K562 (cell line): ENCODE measurements around the gene VAMP8. TPM values are rescaled to one million over a fixed set of nuclear protein-coding genes. Genes with fewer than 3 reads are reported as not detected.

Experiments used
- ATAC-seq: fragments of 200-7000 bp; cut with Tn5 transposase; 3 replicates; pipeline ENCODE4 v1.9.1; 2020; ENCODE audit warnings: moderate library complexity
- BruUV-seq: library from RNA; stranded (reverse); fragments of 400-500 nt; replicated peaks from 2 replicates; lab custom pipeline; 2021; lab: Mats Ljungman, UMichigan
- CTCF ChIA-PET: fragments of 300-600 bp; formaldehyde crosslinking; extraction: SDS; loops from one replicate; lab custom pipeline; 2021; ENCODE audit warnings: low intra/inter-chr PET ratio; lab: Yijun Ruan, JAX
- POLR2A ChIA-PET: fragments of 300-600, 350-650 bp; sonication (Branson Sonifier 250); formaldehyde crosslinking; extraction: SDS; loops from one replicate; lab custom pipeline; 2021; ENCODE audit warnings: antibody characterized with exemption, inconsistent platforms; lab: Yijun Ruan, JAX
- DNase-seq, 4 experiments: peaks; one replicate each; pipeline versions ENCODE4 v3.0.0 to v3.0.0-alpha.2; 2011 to 2018; ENCODE audit warnings: low spot score in 3 of 4, mixed read lengths in 3 of 4; ENCODE audit errors: extremely low read depth in 1 of 4
- FAIRE-seq: peaks from 2 replicates; lab custom pipeline; 2011; peaks lifted over from hg19 to GRCh38; lab: Jason Lieb, UNC
- H2AFZ ChIP-seq: 2 replicates; pipeline ENCODE4 v1.6.0; 2011; ENCODE audit warnings: low read depth, low read length, control low read depth, inconsistent platforms
- H3K27ac ChIP-seq: fragments of 200-600 bp; 3 replicates; pipeline ENCODE4 v1.8.0; 2011; ENCODE audit warnings: low read depth, mild to moderate bottlenecking, control low read depth, inconsistent platforms, low read length, moderate library complexity, mixed read lengths; ENCODE audit errors: extremely low read depth
- H3K27me3 ChIP-seq, 2 experiments: fragments of 300-600 bp in 1 of 2; 2 replicates in 1 of 2; 3 replicates in 1 of 2; pipeline versions ENCODE4 v1.6.0 to v1.8.0; 2011; ENCODE audit warnings: inconsistent platforms in 2 of 2, low read length in 2 of 2, mild to moderate bottlenecking in 1 of 2, mixed read lengths in 1 of 2, moderate library complexity in 1 of 2; ENCODE audit not compliant: control insufficient read depth in 2 of 2, insufficient read depth in 2 of 2
- H3K36me3 ChIP-seq: fragments of 300-600 bp; 3 replicates; pipeline ENCODE4 v1.8.0; 2011; ENCODE audit warnings: mild to moderate bottlenecking, low read length, inconsistent platforms; ENCODE audit not compliant: control insufficient read depth, insufficient read depth
- H3K4me1 ChIP-seq, 2 experiments: fragments of 200-600 bp in 1 of 2; replicated peaks in 1 of 2; 2 replicates in 1 of 2; 3 replicates in 1 of 2; pipeline versions ENCODE4 v1.5.1 to v1.8.0; 2011; ENCODE audit warnings: inconsistent platforms in 2 of 2, low read length in 2 of 2, mild to moderate bottlenecking in 1 of 2, mixed read lengths in 1 of 2, moderate library complexity in 1 of 2; ENCODE audit not compliant: control insufficient read depth in 2 of 2, insufficient read depth in 2 of 2
- H3K4me2 ChIP-seq: 2 replicates; pipeline ENCODE4 v1.6.1; 2011; ENCODE audit warnings: low read length, control low read depth, inconsistent platforms, mixed read lengths; ENCODE audit not compliant: insufficient read depth
- H3K4me3 ChIP-seq: fragments of 200-600 bp; sonication (generic), shearing (Covaris generic); 2 replicates; pipeline ENCODE4 v1.5.1; 2016; ENCODE audit warnings: control low read depth, inconsistent platforms
- H3K79me2 ChIP-seq: fragments of 200-600 bp; 3 replicates; pipeline ENCODE4 v1.8.0; 2011; ENCODE audit warnings: low read length, inconsistent platforms; ENCODE audit not compliant: control insufficient read depth, insufficient read depth
- H3K9ac ChIP-seq, 2 experiments: 2 replicates each; pipeline versions ENCODE4 v1.6.0 to v1.6.1; 2011; ENCODE audit warnings: low read depth in 2 of 2, low read length in 2 of 2, control low read depth in 1 of 2, inconsistent platforms in 1 of 2, mild to moderate bottlenecking in 1 of 2, mixed read lengths in 1 of 2; ENCODE audit not compliant: insufficient read depth in 1 of 2
- H3K9me1 ChIP-seq: one replicate; pipeline ENCODE4 v1.6.0; 2011; ENCODE audit warnings: inconsistent platforms, mild to moderate bottlenecking, low read length, moderate library complexity; ENCODE audit not compliant: control insufficient read depth, insufficient read depth
- H3K9me3 ChIP-seq: replicated peaks from 2 replicates; pipeline ENCODE4 v1.5.1; 2011; ENCODE audit warnings: low read depth, low read length, inconsistent platforms; ENCODE audit not compliant: control insufficient read depth, insufficient read depth
- H4K20me1 ChIP-seq: replicated peaks from 2 replicates; pipeline ENCODE4 v1.6.1; 2011; ENCODE audit warnings: low read length, inconsistent platforms, mixed read lengths; ENCODE audit not compliant: control insufficient read depth, insufficient read depth
- BCLAF1 ChIP-seq, 2 experiments: fragments of 450-650 bp in 1 of 2; IDR thresholded peaks; 2 replicates each; pipeline ENCODE4 v1.6.1; 2011 to 2017; ENCODE audit warnings: low read depth in 2 of 2, antibody characterized with exemption in 1 of 2, borderline replicate concordance in 1 of 2, low read length in 1 of 2, mild to moderate bottlenecking in 1 of 2, mixed read lengths in 1 of 2; ENCODE audit not compliant: control insufficient read depth in 1 of 2
- CHD1 ChIP-seq: fragments of 200-600 bp; sonication (generic); IDR thresholded peaks from one replicate; pipeline ENCODE4 v1.6.1; 2012; ENCODE audit warnings: mild to moderate bottlenecking, moderate library complexity, low read length, inconsistent platforms
- CHD2 ChIP-seq: IDR thresholded peaks from 2 replicates; pipeline ENCODE4 v1.6.1; 2011; ENCODE audit warnings: low read depth, low read length
- DDX20 ChIP-seq: fragments of 450-650 bp; IDR thresholded peaks from 2 replicates; pipeline ENCODE4 v1.6.1; 2016; ENCODE audit warnings: missing genetic modification characterization, low read depth, mild to moderate bottlenecking, missing compliant biosample characterization, moderate library complexity
- DPF2 ChIP-seq: fragments of 450-650 bp; IDR thresholded peaks from 2 replicates; pipeline ENCODE4 v1.6.1; 2016
- ETS2 ChIP-seq: IDR thresholded peaks from 2 replicates; pipeline ENCODE4 v1.6.1; 2016; ENCODE audit warnings: borderline replicate concordance, missing genetic modification characterization, mild to moderate bottlenecking, moderate library complexity, missing compliant biosample characterization; ENCODE audit not compliant: poor library complexity, severe bottlenecking
- MCM7 ChIP-seq, 2 experiments: fragments of 450-650 bp; IDR thresholded peaks; 2 replicates each; pipeline ENCODE4 v1.6.1; 2016 to 2018
- PYGO2 ChIP-seq: fragments of 450-650 bp; IDR thresholded peaks from 2 replicates; pipeline ENCODE4 v1.6.1; 2016; ENCODE audit warnings: mild to moderate bottlenecking, missing genetic modification characterization, moderate library complexity, missing compliant biosample characterization
- TAF9B ChIP-seq: fragments of 450-650 bp; IDR thresholded peaks from 2 replicates; pipeline ENCODE4 v1.6.1; 2018; ENCODE audit warnings: mild to moderate bottlenecking; ENCODE audit not compliant: partially characterized antibody
- ZNF12 ChIP-seq: sonication (generic); formaldehyde crosslinking; IDR thresholded peaks from 2 replicates; pipeline ENCODE4 v1.4.0; 2020; ENCODE audit warnings: mild to moderate bottlenecking, missing genetic modification reagents
- ZNF780A ChIP-seq: fragments of 250-450 bp; sonication (Bioruptor Pico); IDR thresholded peaks from 2 replicates; pipeline ENCODE4 v1.5.0; 2021; ENCODE audit warnings: mild to moderate bottlenecking
- WGBS: fragments of 100-300 bp; shearing (Covaris generic); methylation state at CpG from one replicate; pipeline ENCODE4 v1.1.6; 2016; ENCODE audit warnings: low coverage, mixed read lengths; ENCODE audit not compliant: insufficient coverage; ENCODE audit errors: missing lambda C conversion rate; 5-methylcytosine and 5-hydroxymethylcytosine counted together
- in situ Hi-C: fragments of 300-500 bp; cut with MboI; formaldehyde crosslinking; loops from 4 replicates; pipeline ENCODE4 v1.15.0; 2018; ENCODE audit warnings: inconsistent platforms, mixed read lengths
- intact Hi-C: fragments of 100-400 bp; cut with micrococcal nuclease; formaldehyde crosslinking; loops from 2 replicates; pipeline ENCODE4 v1.14.2; 2022
- polyA plus RNA-seq, 8 experiments: library from polyadenylated mRNA; depleted of rRNA in 4 of 8; stranded (reverse) in 5 of 8; unstranded in 3 of 8; fragments of >200 nt; fragmentation: Nextera tagmentation in 2 of 8; fragmentation: Illumina TruSeq in 1 of 8; extraction: Ambion mirVana in 2 of 8; extraction: Trizol in 1 of 8; gene quantifications; 2 replicates each; pipeline versions ENCODE4 v1.2.1 to v1.2.3, GENCODE V29; 2011 to 2014; ENCODE audit warnings: inconsistent platforms in 1 of 8, missing spikeins in 1 of 8
- total RNA-seq, 7 experiments: library from RNA; depleted of rRNA in 6 of 7; stranded (reverse); fragments of >200 nt in 6 of 7; fragmentation: Illumina TruSeq in 2 of 7; extraction: Trizol in 2 of 7; gene quantifications; 2 replicates each; pipeline versions ENCODE4 v1.2.1 to v1.2.3, GENCODE V29; 2011 to 2021; ENCODE audit warnings: low replicate concordance in 1 of 7
- TF ChIP-seq, protein P1 (sequence below): fragments of 250-450 bp; sonication (Bioruptor Pico); IDR thresholded peaks from 2 replicates; pipeline ENCODE4 v1.5.1; 2021; ENCODE audit warnings: mild to moderate bottlenecking
- TF ChIP-seq, protein P2 (sequence below): sonication (generic); formaldehyde crosslinking; IDR thresholded peaks from 2 replicates; pipeline ENCODE4 v1.8.1; 2023; ENCODE audit warnings: missing genetic modification reagents, mild to moderate bottlenecking, borderline replicate concordance

Gene VAMP8
- total and polyA plus RNA-seq, 9 of the 15 experiments (the other 6 are each of a cell fraction or from before 2014, with no cell fraction given) = 107 to 571 (median 248) TPM

GRCh38 chr2:85550486-85550885 lies 26.9 kb upstream of the VAMP8 start:
- Histone ChIP-seq H3K9me3 (no peaks in the 10 kb centered on the region), H3K27ac (no peak overlapping the region), H2AFZ (no peak overlapping the region), H3K4me1 (no peaks in the 10 kb centered on the region; a peak in 1 of 5 replicates), H3K4me3 (no peak overlapping the region), H3K9ac (no peak overlapping the region), H4K20me1 (peaks cover 6% of the 10 kb centered on the region), H3K79me2 (no peaks in the 10 kb centered on the region), H3K27me3 (no peaks in the 10 kb centered on the region), H3K4me2 (no peak overlapping the region), H3K36me3 (peaks cover 69% of the 10 kb centered on the region), H3K9me1 (no peaks in the 10 kb centered on the region)
- FAIRE-seq (no peak), DNase-seq (no peak), ATAC-seq (no peak)
- POLR2A ChIA-PET = interaction anchor here (0.8 to 24.3 kb wide), 10 partner anchors 5 to 196 kb away, joined by 3 to 1576 read pairs (median 7); partner anchors contain the start of genes C2orf68, CAPG, ELMOD3 and GGCX
- WGBS = 96% methylated on average over 10 of the region's 10 CpGs
- intact Hi-C loops (loop anchor here (5.0 kb wide), 1 partner anchor 223 kb away; the partner anchor contains the start of gene TGOLN2), in situ Hi-C loops (no loop called here)
- no TSS peak for BruUV-seq
- CTCF ChIA-PET = interaction anchor here (2.7 to 4.5 kb wide), 2 partner anchors 129 to 159 kb away, joined by 32 to 63 read pairs; no protein-coding TSS in a partner anchor
- TF ChIP-seq DPF2 (no peak), ETS2 (tag) (no peak), PYGO2 (tag) (no peak), CHD2 (no peak), CHD1 (no peak), MCM7 (IDR thresholded peaks at IDR 0.05) (no peak), ZNF780A (no peak), DDX20 (tag) (no peak), ZNF12 (CRISPR knock-in tag) (no peak), BCLAF1 (IDR thresholded peaks at IDR 0.05; ENCODE audit: borderline replicate concordance in 1 of 2, control insufficient read depth in 1 of 2, low read depth in 2 of 2, low read length in 1 of 2) (no peak), TAF9B (no peak)
- TF ChIP-seq, protein P1, sequence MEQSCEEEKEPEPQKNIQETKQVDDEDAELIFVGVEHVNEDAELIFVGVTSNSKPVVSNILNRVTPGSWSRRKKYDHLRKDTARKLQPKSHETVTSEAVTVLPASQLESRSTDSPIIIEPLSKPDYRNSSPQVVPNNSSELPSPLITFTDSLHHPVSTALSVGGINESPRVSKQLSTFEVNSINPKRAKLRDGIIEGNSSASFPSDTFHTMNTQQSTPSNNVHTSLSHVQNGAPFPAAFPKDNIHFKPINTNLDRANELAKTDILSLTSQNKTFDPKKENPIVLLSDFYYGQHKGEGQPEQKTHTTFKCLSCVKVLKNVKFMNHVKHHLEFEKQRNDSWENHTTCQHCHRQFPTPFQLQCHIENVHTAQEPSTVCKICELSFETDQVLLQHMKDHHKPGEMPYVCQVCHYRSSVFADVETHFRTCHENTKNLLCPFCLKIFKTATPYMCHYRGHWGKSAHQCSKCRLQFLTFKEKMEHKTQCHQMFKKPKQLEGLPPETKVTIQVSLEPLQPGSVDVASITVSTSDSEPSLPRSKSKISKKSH (CRISPR knock-in tag) = no peak
- TF ChIP-seq, protein P2, sequence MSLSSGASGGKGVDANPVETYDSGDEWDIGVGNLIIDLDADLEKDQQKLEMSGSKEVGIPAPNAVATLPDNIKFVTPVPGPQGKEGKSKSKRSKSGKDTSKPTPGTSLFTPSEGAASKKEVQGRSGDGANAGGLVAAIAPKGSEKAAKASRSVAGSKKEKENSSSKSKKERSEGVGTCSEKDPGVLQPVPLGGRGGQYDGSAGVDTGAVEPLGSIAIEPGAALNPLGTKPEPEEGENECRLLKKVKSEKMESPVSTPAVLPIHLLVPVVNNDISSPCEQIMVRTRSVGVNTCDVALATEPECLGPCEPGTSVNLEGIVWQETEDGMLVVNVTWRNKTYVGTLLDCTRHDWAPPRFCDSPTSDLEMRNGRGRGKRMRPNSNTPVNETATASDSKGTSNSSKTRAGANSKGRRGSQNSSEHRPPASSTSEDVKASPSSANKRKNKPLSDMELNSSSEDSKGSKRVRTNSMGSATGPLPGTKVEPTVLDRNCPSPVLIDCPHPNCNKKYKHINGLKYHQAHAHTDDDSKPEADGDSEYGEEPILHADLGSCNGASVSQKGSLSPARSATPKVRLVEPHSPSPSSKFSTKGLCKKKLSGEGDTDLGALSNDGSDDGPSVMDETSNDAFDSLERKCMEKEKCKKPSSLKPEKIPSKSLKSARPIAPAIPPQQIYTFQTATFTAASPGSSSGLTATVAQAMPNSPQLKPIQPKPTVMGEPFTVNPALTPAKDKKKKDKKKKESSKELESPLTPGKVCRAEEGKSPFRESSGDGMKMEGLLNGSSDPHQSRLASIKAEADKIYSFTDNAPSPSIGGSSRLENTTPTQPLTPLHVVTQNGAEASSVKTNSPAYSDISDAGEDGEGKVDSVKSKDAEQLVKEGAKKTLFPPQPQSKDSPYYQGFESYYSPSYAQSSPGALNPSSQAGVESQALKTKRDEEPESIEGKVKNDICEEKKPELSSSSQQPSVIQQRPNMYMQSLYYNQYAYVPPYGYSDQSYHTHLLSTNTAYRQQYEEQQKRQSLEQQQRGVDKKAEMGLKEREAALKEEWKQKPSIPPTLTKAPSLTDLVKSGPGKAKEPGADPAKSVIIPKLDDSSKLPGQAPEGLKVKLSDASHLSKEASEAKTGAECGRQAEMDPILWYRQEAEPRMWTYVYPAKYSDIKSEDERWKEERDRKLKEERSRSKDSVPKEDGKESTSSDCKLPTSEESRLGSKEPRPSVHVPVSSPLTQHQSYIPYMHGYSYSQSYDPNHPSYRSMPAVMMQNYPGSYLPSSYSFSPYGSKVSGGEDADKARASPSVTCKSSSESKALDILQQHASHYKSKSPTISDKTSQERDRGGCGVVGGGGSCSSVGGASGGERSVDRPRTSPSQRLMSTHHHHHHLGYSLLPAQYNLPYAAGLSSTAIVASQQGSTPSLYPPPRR (CRISPR knock-in tag) = no peak
